Left renal cortex interstitium (tissue), 4 donors: Measurements from ENCODE around the gene RAB38. TPM values are rescaled to one million over a fixed set of nuclear protein-coding genes. Genes with fewer than 3 reads are reported as not detected.

Experiments used
- DNase-seq, 4 donors: peaks; one replicate each; pipeline ENCODE4 v3.0.0-alpha.2; 2013; ENCODE audit warnings: low read depth in 4 of 4, low spot score in 2 of 4, missing footprints in 1 of 4
- polyA plus RNA-seq, 4 donors: library from polyadenylated mRNA; unstranded; fragments of 120-200 nt; gene quantifications; one replicate each; pipeline ENCODE4 v1.2.1, GENCODE V29; 2013; ENCODE audit not compliant: insufficient read length in 4 of 4

Gene RAB38
- polyA plus RNA-seq, 4 donors, result 18.5 to 25.3 (median 22.0) TPM

DNA sequence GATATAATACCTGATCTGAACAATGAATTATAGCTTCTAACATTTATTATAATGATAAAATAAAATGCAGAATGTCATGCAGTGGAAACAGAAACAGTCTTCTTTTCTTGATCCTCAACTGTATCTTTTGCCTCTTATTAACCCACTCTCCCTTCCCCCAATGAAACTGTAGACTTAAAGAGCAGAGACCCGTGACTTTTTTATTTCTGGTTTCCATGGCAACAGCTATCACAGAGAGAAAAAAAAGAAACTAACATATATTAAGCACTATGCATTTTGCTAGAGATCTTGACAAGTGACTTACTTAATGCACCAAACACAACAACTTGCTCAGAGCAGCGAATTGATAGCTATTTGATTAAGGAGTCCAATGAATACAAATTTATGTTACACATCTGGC is 69.3 kb downstream of the RAB38 start:
- peak in 1 of 4 donors; percentile 32 for DNase-seq

GRCh38 chr11:88105526-88105925 is 69.7 kb downstream of the RAB38 start:
- no peak for DNase-seq

GRCh38 chr11:88104408-88104807 is 70.8 kb downstream of the RAB38 start:
- no peak for DNase-seq

- no peak for DNase-seq
Measured at GRCh38 chr11:88103337-88104206, 71.7 kb downstream of the RAB38 start.

DNA sequence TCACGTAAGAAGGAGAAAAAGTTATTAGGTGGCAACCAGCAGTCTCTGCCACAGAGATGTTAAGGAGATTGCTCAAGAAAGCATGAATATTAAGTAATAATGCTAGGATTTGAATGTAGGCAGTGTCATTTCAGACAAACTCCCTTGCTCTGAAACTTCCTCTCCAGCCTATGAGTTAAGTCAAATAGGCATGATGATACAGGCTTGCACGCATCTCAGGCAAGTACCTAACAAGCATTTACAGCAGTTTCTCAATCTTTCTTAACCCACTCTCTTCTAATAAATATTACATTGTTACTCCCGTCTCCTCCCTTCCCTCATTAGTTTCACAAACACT is 72.7 kb downstream of the RAB38 start:
- no peak for DNase-seq

- no peak for DNase-seq
Measured at GRCh38 chr11:88101881-88102597, 73.2 kb downstream of the RAB38 start.

- no peak for DNase-seq
Measured at GRCh38 chr11:88100151-88100550, 75.1 kb downstream of the RAB38 start.

DNA sequence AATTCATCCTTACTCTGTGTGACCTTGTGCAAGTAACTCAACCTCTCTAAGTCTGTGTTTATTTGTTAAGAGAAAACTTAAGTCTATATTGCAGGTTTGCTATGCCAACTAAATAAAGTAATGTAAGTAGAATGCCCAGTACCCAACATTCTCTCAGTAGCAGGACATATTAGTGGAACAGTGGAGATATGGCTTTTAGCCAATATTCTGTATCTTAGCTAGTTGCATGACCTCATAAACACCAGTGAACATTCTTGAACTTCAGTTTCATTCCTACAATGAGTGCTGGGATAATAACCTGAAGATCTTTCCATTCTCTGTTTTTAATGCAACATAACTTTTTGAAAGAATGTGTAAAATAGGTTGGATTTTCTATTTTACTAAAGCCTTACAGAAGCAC is 77.0 kb downstream of the RAB38 start:
- no peak for DNase-seq

DNA sequence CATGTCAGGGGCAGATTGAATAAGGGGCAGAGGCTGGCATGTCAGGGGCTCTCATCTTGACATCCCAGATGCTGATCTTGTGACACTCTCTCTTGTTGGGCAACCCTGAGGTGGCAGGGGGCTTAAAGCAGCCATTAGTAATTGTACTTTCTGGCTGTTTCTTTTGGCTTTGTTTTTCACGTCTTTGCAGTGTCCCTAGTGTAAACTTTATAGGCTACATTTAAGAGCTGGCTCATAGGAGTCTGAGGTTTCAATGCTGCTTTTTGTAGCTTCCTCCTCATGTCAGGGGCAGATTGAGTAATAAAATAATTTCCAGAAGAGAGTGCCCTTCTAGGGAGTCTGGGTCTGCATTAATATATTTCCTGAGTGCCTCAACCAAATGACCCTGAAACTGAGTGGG is 86.1 kb downstream of the RAB38 start:
- DNase-seq, result no peak

DNA sequence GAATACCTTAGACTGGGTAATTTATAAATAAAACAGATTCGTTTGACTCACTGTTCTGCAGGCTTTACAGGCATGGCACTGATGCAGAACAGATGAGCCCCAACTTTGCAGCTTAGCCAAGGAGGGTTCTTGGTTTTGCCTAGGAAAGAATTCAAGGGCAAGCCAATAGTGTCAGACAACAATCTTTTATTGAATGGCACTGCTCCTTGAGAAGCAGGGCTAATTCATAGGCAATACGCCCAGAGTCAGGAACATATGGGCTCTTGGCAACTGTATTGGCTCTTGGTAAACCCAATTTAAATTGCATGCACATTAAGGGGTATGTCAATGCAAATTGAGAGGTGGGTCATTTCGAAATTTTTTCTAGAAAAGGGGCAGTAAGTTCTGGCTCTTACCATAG is 87.9 kb downstream of the RAB38 start:
- no peak for DNase-seq

DNA sequence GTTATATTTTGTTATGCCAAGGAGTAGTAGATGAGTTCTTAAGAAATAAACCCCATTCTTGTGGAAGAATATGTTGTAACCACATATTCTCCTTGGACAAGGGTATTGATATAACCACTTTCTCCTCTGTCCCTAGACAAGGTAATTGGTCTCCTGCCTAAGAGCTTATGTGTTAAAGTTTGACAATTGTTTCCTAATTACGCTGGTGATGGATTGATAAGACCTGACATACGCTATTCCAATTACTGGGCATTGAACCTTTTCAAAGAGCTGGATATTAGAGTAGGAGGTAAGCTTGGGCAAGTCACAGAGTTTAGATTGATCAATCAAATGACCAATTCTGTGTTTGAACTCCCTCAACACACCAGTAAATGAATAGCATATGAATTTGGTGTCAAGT is 88.9 kb downstream of the RAB38 start:
- no peak for DNase-seq

DNA sequence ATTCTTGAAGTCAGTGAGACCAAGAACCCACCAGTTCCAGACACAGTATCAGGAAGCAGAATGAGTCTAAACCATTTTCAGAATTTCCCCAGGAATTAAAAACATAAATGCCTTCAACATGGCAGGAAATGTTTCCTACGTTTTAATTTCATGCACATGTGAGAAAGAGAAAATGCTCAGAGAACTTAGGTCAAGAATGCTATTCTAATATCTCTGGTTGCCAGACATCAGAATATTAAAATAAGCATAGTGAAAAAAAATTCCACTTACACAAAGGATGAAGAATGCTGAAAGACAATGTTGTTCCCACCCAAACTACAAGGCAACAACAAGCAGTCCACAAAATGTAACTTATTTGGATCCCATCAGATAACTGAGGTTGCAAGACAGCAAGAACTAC is 104.8 kb downstream of the RAB38 start:
- DNase-seq, result no peak

DNA sequence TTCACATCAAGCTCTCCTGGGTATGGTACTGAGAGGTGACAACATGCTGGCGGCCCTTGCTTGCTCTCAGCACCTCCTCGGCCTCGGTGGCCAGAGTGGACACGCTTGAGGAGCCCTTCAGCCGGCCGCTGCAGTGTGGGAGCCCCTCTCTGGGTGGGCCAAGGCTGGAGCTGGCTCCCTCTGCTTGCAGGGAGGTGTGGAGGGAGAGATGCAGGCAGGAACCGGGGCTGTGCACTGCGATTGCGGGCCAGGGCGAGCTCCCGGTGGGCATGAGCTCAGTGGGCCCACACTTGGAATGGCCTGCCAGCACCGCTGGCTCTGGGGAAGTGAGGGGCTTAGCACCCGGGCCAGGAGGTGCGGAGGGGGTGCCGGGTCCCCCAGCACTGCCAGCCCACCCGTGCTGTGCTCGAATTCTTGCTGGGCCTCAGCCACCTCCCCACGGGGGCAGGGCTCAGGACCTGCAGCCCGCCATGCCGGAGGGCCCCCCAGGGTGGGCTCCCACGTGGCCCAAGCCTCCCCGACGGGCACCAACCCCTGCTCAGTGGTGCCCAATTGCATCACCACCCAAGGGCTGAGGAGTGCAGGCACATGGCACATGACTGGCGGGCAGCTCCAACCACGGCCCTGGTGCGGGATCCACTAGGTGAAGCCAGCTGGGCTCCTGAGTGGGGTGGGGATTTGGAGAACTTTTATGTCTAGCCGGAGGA is 106.2 kb downstream of the RAB38 start:
- no peak for DNase-seq

DNA sequence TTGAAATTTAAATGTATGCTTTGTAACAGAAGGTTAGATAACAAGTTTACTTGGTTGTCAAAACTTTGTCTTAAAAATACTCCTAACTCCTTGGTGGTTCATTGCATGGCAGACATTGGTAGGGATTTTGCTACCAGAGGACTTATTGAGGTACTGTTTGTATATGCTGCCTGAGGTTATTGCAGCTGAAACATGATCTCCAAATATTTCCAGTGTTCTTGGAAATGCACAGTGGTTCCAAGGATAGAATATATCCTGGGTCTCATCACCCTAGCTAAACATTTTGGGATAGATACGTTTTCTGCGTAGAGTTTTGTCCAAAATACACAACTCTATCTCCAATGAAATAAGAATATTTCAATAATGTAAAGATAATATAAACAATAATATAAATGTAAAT is 109.2 kb downstream of the RAB38 start:
- no peak for DNase-seq

DNA sequence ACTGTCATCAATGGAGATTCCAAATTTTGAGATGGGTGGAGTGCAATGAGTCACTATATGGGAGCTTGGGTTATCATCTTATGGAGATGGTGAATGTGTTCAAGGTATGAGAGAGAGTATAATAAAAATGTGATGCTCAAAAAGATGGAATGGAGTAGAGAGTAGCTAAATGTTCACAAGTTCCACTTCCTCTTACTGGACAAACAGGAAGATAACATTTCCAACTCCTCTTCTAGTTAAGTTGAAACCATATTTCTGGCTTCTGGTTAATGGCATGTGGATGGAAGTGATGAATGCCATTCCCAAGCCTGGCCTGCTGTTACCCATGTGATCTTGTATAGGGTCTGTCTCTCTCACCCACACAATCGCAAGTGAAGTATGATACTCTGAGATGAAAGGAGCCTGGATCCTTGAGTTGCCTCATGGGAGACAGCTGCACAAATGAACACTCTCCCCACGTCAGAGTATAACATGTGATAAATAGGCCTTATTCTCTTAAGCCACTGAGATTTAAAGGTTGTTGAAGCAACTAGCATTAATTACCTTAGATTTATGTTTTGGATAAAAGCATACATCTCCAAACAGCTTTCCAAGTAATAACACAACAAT is 111.0 kb downstream of the RAB38 start:
- no peak for DNase-seq

Other genes starting within 250 kb of the RAB38 start
- gene CTSC, start 162.3 kb upstream of the RAB38 start, polyA plus RNA-seq, result 100 to 1,000 TPM; 201 to 324 (median 266) TPM